Measurements from ENCODE around the gene ASAP3.

ASAP3 gene

GRCh38 chr1:23477359-23478144 lies 6.4 kb downstream of the ASAP3 start:
- FAIRE-seq: no peak

- no peak for FAIRE-seq
Measured at GRCh38 chr1:23475641-23476040, 8.3 kb downstream of the ASAP3 start.

- FAIRE-seq: no peak
Measured at GRCh38 chr1:23475134-23475628, 8.8 kb downstream of the ASAP3 start.

GRCh38 chr1:23473037-23473800 lies 10.8 kb downstream of the ASAP3 start:
- FAIRE-seq: no peak

GRCh38 chr1:23472351-23473036 lies 11.5 kb downstream of the ASAP3 start:
- no peak for FAIRE-seq

GRCh38 chr1:23471473-23472075 lies 12.4 kb downstream of the ASAP3 start:
- no peak for FAIRE-seq

GRCh38 chr1:23470282-23471070 lies 13.5 kb downstream of the ASAP3 start:
- FAIRE-seq: no peak

- FAIRE-seq: no peak
Measured at GRCh38 chr1:23469372-23469982, 14.5 kb downstream of the ASAP3 start.

GRCh38 chr1:23466423-23466989 lies 17.5 kb downstream of the ASAP3 start:
- FAIRE-seq: no peak

GRCh38 chr1:23463286-23463685 lies 20.7 kb downstream of the ASAP3 start:
- no peak for FAIRE-seq

GRCh38 chr1:23462766-23463165 lies 21.2 kb downstream of the ASAP3 start:
- no peak for FAIRE-seq

- no peak for FAIRE-seq
Measured at GRCh38 chr1:23461050-23461449, 22.9 kb downstream of the ASAP3 start.

- no peak for FAIRE-seq
Measured at GRCh38 chr1:23460519-23460918, 23.5 kb downstream of the ASAP3 start.

GRCh38 chr1:23459338-23459757 lies 24.6 kb downstream of the ASAP3 start:
- FAIRE-seq: no peak

- no peak for FAIRE-seq
Measured at GRCh38 chr1:23456226-23456625, 27.8 kb downstream of the ASAP3 start.

GRCh38 chr1:23453455-23454000 lies 30.5 kb downstream of the ASAP3 start:
- FAIRE-seq: no peak

GRCh38 chr1:23452011-23452411 lies 32.0 kb downstream of the ASAP3 start:
- FAIRE-seq: no peak

- FAIRE-seq: no peak
Measured at GRCh38 chr1:23451441-23451840, 32.5 kb downstream of the ASAP3 start.

- no peak for FAIRE-seq
Measured at GRCh38 chr1:23450894-23451293, 33.1 kb downstream of the ASAP3 start.

GRCh38 chr1:23449958-23450357 lies 34.0 kb downstream of the ASAP3 start:
- FAIRE-seq: no peak

- no peak for FAIRE-seq
Measured at GRCh38 chr1:23449306-23449705, 34.7 kb downstream of the ASAP3 start.

All from colon (tissue), 2 donors.